Raji (cell line): Measurements from ENCODE around the gene METTL16.

Experiments used
- POLR2A ChIP-seq: IDR thresholded peaks from 2 replicates; pipeline ENCODE4 v1.6.1; 2011; ENCODE audit warnings: low read depth, low read length, control low read depth; ENCODE audit not compliant: insufficient read depth

METTL16 gene

DNA sequence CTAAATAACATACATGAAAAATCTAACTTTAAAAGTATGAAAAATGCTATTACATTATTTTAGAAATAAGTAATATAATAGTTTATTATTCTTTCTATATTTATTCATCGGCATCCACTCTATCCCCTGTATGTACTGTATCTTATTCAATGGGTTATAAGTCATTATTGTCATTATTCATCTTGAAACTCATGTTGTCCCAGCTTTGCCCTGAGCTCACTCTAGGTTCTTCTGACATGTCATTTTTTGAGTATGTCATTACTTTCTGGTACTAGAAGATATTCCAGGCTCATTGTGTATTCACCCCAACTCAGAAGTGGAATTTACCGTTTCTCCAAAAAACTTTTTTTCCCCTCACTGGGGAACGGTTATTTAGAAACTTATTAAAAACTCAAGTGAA is 57.8 kb downstream of the METTL16 start:
- TF ChIP-seq POLR2A = no peak

- TF ChIP-seq POLR2A = no peak
Observed at GRCh38 chr17:2453325-2453724, 58.4 kb downstream of the METTL16 start.

DNA sequence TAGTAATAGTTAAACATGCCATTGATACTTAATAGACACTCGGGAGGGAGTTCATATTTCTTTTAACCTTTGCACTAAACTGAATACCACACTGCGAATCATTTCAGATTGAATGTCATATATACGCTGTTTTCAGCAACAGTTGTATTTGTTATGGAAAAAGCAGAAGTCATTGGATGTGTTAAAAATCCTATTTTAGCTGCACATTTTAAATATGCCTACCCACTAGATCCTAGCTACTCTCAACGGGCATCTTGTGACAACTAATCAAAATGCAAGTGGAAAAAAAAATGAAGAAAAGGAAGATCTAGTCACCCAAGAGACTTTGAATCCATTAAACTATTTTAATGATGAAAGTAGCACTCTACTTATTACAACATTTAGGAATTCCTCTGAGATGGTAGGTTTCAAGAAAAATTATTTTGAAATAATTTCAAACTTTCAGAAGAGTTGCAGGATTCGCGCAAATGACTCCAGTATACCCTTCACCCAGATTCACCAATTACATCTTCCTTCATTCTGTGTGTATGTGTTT is 59.4 kb downstream of the METTL16 start:
- TF ChIP-seq POLR2A = no peak

GRCh38 chr17:2450016-2450650 is 61.6 kb downstream of the METTL16 start:
- TF ChIP-seq POLR2A = no peak

DNA sequence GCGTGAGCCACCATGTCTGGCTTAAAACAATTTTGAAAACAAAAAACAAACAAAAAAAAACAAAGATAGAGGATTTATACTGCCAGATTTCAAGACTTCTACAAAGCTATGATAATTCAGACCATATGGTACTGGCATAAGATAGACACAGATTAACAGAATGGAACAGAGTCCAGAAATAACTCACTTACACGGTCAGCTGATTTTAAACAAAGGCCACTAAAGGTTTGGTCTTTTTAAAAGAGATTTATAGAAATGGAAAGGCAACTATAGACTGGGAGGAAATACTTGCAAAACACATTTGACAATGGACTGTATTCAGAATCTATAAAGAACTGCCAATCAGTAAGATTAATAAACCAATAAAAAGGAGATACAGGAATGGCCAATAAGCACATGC is 62.2 kb downstream of the METTL16 start:
- no peak for TF ChIP-seq POLR2A

DNA sequence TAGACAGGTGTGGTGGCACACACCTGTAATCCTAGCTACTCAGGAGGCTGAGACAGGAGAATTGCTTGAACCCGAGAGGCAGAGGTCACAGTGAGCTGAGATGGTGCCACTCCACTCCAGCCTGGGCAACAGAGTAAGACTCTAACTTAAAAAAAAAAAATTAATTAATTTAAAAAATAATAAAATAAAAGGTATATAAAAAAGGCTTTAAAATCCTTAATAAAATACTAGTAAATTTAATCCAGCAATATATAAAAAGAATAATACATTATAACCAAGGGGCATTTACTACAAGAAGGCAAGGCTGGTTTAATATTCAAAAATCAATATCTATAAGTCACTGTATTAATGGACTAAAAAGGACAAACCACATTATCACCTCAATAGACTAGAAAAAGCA is 66.0 kb downstream of the METTL16 start:
- TF ChIP-seq POLR2A = no peak

DNA sequence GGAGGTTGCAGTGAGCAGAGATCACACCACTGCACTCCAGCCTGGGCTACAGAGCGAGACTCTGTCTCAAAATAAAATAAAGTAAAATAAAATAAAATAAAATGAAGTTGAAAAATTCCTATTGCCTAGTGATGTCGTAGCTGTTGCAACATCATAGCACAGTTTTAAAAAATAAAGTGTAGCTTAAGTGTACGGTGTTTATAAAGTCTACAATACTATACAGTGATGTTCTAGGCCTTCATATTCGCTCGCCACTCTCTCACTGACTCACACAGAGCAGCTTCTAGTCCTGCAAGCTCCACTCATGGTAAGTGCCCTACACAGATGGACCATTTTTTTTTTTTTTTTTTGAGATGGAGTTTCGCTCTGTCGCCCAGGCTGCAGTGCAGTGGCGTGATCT is 67.3 kb downstream of the METTL16 start:
- TF ChIP-seq POLR2A = no peak

DNA sequence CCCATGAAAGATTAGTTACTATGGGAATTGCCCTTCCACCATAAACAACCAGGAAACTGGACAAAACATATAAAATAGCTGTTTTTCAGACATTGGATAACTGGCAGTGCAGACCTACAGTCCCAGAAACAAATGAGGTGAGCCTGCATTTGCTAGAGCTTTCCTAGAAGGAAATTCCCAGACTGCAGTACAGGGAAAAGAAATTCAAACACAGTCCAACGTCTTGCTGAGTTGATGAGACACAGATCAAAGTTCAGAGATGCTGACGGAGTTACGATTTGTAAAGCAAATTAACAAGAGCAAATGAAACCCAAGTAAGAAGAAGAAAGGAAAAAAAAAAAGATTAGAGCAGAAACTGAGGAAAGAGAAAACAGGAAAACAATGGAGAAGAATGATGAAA is 69.5 kb downstream of the METTL16 start:
- no peak for TF ChIP-seq POLR2A

DNA sequence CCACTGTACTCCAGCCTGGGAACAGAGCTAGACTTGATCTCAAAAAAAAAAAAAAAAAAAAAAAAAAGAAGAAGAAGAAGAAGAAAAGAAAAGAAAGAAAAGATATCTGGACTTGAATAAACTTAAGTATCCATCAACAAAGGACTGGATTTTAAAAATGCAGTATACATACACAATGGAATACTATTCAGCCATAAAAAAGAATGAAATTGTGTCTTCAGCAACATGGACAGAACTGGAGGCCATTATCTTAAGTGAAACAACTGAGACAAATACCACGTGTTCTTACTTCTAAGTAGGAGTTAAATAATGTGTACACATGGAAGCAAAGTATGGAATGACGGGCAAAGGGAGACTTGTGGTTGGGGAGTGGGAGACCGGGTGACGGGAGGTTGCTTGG is 70.8 kb downstream of the METTL16 start:
- TF ChIP-seq POLR2A = no peak

DNA sequence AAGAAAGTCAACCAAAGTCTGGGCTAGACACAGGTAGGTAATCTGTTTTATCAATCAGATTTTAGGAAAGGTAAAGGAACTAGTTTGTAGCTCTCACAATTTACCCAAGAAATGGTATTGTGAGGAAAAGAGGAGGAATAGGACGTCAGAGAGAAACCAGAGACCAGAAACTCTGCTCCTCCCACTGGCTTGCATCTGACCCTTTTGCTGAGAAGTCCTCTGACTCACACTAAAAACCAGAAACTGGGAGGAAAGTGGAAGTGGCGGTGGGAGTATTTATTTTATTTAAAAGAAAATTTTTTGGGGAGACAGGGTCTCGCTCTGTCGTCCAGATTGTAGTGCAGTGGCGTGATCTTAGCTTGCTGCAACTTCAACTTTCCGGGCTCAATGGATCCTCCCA is 72.9 kb downstream of the METTL16 start:
- TF ChIP-seq POLR2A = no peak

DNA sequence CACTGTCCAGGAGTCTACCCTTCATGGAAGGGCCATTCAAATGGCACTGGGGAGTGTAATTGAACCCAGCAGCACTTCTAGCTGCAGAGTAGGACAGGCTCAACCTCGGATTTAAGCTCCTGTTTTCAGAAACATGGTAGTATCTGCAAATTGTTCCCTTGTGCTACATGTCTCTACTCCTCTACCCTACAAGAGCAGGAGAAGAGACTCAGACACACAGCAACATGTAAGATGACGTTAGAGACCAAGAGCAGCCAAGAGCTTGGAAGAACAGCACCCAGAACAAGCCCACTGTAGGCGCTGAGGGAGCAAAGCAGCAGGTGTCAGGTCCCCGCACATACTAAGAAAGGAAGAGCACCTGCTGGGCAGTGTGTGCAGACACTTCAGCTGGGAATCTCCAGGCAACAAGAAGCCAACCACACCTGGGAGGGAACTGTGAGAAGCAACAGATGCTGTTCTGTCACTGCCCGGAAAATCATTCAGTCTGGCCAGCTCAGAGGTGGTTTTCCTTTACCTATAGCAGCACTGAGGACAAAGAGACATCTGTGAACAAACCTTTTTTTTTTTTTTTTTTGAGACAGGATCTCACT is 75.3 kb downstream of the METTL16 start:
- no peak for TF ChIP-seq POLR2A

DNA sequence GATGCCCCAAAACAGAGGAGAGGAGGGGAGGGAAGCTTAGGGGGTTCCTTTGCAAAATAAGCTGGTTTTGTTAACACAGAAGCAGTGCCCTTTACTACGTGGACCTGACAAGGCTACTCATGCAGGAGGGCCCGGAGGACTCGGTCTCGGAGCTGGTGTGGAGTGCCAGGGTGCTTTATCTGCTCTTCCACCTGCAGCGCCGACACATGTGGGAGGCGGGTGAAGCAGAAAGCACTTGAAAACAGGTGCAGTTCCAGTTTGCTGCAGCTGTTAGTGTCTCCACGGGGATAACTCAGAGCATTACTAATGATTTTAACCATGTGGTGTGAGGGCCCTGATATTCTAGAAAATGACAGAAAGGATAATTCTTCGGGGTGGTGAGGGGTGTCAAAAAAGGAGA is 75.8 kb downstream of the METTL16 start:
- no peak for TF ChIP-seq POLR2A

GRCh38 chr17:2435181-2435741 is 76.4 kb downstream of the METTL16 start:
- no peak for TF ChIP-seq POLR2A

GRCh38 chr17:2433696-2434095 is 78.0 kb downstream of the METTL16 start:
- TF ChIP-seq POLR2A = no peak

DNA sequence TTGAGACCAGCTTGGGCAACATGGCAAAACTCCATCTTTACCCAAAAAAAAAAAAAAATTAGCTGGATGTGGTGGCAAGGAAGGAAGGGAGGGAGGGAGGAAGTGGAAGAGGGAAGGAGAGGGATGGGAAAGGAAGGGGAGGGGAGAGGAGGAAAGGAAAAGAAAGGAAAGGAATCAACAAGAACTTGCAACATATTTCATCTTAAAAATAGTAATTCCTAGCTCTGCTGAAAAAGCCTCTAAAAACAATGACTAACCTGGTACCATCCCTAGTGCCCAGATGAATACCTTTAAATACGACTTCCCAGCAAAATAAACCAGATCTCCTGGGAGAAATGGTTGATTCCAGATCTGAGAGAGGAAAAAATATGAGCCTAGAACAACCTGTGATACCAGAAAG is 83.8 kb downstream of the METTL16 start:
- no peak for TF ChIP-seq POLR2A

DNA sequence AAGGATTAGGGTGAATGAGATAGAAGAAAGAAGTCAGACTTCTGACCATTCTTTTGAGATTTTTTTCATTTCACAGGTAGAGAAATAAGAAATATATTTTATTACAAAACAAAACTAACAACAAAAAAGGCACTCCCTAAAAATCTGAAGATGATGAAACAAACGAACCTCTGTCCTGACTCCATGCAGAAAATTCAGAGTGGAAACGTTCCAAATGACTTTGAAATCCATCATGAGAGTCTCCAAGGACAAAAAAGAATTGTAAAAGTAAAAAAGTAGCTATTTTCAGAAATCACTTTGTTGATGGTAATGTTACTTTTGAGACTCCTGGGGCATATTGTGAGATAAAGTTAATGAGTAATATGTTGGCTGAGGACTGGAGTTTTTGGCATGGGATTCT is 84.5 kb downstream of the METTL16 start:
- TF ChIP-seq POLR2A = no peak
